Stimulated activated effector memory CD8-positive, alpha-beta T cell treated with anti-CD3 and anti-CD28 coated beads, Interleukin-12 subunit alpha, Interleukin-12 subunit beta, amount 100 ng/mL, for 72 hours (primary cell): ENCODE results near the gene NKIRAS1.

Experiments used
- ATAC-seq: fragments of 150-1000 bp; cut with Tn5 transposase; 2 replicates; pipeline ENCODE4 v1.10.0; 2021
- DNase-seq, 2 donors: peaks; one replicate each; pipeline ENCODE4 v3.0.0; 2021 to 2022; ENCODE audit warnings: low spot score in 2 of 2
- H3K27ac Mint-ChIP-seq: one replicate; pipeline ENCODE4 v1.8.0; 2022; ENCODE audit warnings: mild to moderate bottlenecking, mixed read lengths
- H3K36me3 Mint-ChIP-seq: one replicate; pipeline ENCODE4 v1.8.0; 2022; ENCODE audit warnings: mild to moderate bottlenecking, mixed read lengths
- H3K4me1 Mint-ChIP-seq: one replicate; pipeline ENCODE4 v1.8.0; 2022; ENCODE audit warnings: mixed read lengths
- H3K4me3 Mint-ChIP-seq: one replicate; pipeline ENCODE4 v1.8.0; 2022; ENCODE audit warnings: mild to moderate bottlenecking, mixed read lengths
- H3K9me3 Mint-ChIP-seq: one replicate; pipeline ENCODE4 v1.8.0; 2022; ENCODE audit warnings: mixed read lengths

The NKIRAS1 gene

DNA sequence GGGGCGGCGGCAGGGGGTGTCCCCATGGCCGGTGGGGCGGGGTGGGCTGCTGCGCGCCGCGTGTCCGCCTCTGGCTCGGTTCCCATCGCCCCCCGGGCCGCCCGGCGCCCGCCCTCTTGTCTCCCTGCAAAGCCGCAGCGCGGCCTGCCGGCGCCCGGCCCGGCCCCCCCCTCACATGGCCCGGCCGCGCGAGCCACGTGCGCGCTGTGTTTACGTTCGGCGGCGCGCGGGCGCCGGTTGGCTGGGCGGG lies 28.8 kb upstream of the NKIRAS1 start:
- peaks cover 37% of the 10 kb centered on the region for H3K36me3 Mint-ChIP-seq
- DNase-seq (no peak), ATAC-seq (no peak)
- H3K9me3 Mint-ChIP-seq, result no peaks in the 10 kb centered on the region
- peaks cover 41% of the 10 kb centered on the region for H3K4me1 Mint-ChIP-seq
- H3K27ac Mint-ChIP-seq, result peak overlapping the region; percentile 92
- H3K4me3 Mint-ChIP-seq, result peak overlapping the region; percentile 79

DNA sequence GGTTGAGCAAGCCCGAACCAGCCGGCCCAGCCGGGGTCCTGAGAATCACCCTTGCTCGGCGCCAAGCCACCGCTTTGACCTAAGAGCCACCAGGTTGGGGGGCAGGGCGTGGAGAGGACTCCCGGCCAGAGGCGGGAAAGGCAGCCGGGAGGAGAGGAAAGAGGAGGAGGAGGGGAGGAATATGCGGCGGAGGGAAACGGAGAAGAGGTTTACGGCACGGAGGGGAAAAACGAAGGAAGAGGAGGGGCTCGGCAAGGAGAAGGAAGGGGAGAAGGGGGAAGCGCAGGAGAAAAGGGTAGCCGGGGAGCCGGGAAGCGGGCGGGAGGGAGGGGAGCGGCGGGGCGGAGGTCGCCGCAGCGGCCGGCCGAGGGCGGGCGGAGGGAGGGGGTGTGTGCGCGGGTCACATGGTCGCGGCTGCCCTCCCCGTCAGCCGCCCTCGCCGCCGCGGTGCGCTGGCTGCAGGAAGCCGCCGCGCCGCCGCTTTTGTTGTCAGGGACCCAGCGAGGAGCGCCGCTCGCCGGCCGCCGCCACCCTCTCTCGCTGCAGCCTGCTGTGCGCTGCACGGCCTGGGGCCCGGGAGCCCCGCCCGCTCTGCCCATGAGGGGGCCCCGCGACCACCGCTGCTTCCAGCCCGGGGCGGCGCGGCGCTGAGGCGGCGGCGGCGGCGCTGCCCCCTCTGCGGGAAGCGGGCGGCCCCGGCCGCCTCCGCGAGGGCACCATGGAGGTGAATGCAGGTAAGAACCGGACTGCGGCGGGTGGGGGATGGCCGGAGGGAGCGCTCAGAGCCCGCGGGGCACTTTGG lies 28.3 kb upstream of the NKIRAS1 start, which contains the start of gene NR1D2:
Gene NR1D2 (plus strand): TSS at position 426 of the 802 bp plus-strand sequence. CDS start 293 bp downstream, at position 719.
- peaks cover 35% of the 10 kb centered on the region for H3K4me1 Mint-ChIP-seq
- DNase-seq, result peak; percentile 71 to 81
- H3K36me3 Mint-ChIP-seq, result peaks cover 37% of the 10 kb centered on the region
- ATAC-seq, result peak; percentile 74
- peak within 1 kb of the TSS; percentile 92 for H3K27ac Mint-ChIP-seq
- H3K4me3 Mint-ChIP-seq, result peak within 1 kb of the TSS; percentile 79
- H3K9me3 Mint-ChIP-seq, result no peaks in the 10 kb centered on the region

DNA sequence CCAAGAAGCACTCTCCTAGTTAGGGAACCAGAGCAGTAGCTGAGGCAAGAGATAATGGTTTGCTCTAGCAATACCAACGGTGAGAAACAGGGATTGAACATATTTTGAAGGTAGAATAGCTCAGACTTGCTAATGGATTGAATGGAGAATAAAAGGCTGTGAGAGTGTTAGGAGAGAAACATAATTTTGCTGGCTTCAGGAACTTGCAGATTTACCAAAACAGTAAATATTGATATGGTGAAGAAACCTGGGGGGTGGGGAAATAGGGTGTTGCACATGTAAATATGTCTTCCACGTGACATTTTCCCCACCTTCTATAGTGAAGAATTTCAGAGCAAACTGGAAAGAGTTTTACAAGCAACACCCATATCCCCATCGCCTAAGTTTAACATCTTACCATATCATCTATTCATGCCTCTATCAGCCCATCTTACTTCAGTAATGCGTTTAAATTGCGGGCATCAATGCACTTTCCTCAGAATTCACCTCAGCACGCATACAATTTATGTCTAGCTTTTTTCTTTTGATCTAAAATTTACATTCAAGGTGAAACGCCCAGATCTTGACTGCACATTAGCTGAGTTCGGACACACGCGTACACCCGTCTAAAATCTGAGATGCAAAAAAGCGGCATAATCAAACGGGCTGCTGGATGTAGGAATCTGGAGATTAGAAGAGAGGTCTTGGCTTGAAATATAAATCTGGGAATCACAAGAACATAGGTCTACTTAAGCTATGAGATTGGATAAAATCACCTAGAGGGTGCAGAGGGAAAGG lies 27.4 kb upstream of the NKIRAS1 start:
- H3K4me3 Mint-ChIP-seq, result peak overlapping the region; percentile 79
- ATAC-seq, result no peak
- H3K27ac Mint-ChIP-seq, result peak overlapping the region; percentile 90
- H3K36me3 Mint-ChIP-seq, result peaks cover 37% of the 10 kb centered on the region
- peaks cover 27% of the 10 kb centered on the region for H3K4me1 Mint-ChIP-seq
- no peak for DNase-seq
- no peaks in the 10 kb centered on the region for H3K9me3 Mint-ChIP-seq

DNA sequence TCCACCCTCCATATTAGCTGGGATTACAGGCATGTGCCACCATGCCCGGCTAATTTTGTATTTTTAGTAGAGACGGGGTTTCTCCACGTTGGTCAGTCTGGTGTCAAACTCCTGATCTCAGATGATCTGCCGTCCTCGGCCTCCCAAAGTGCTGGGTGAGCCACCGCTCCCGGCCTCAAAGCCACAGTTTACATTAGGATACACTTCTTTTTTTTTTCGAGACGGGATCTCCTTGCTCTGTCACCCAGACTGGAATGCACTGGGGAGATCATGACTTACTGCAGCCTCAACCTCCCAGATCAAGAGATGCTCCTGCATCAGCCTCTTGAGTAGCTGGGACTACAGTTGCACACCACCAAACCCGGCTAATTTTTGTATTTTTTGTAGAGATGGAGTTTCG lies 25.8 kb upstream of the NKIRAS1 start:
- Mint-ChIP-seq H3K9me3 (no peaks in the 10 kb centered on the region), H3K36me3 (peaks cover 29% of the 10 kb centered on the region), H3K4me3 (no peak overlapping the region), H3K4me1 (peaks cover 15% of the 10 kb centered on the region), H3K27ac (no peak overlapping the region)
- DNase-seq, result no peak
- no peak for ATAC-seq

DNA sequence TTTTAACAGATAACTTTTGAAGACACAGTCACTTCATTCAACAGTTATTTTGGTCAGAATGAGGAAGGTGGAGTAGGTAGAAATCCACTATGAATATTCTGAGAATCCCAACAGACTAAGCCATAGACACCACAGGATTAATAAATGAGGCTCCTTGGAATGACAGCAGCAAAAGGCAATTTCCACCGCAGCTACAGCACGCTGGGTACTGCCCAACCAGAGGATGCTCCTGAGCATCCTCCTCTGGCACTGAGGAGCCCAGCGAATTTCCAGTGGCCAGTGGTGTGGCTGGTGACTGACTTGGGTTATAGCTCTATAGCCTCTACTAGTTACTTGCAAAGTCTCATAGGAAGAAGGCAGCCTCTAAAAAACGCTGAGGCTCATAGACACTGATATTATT lies 24.6 kb upstream of the NKIRAS1 start:
- H3K36me3 Mint-ChIP-seq, result peaks cover 25% of the 10 kb centered on the region
- H3K9me3 Mint-ChIP-seq, result no peaks in the 10 kb centered on the region
- no peak overlapping the region for H3K27ac Mint-ChIP-seq
- H3K4me3 Mint-ChIP-seq, result no peak overlapping the region
- DNase-seq, result no peak
- peaks cover 8% of the 10 kb centered on the region for H3K4me1 Mint-ChIP-seq
- no peak for ATAC-seq

DNA sequence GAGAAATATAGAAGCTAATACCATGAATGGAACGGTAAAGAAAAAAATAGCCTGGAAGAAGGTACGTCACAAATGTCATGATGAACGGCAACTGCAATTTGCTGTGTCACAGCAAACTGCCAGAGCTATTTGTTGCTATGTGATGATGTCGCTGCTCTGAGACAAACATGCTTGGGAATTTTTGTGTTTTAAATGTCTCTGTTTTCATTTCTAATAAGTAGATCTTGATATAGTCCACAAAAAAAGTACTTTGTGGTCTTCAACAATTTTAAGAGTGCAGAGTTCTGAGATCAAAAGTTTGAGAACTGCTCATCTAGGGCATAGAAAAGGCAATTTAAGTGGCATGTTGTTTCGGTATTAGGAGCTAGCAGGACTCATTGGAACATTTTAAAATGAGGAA lies 24.0 kb upstream of the NKIRAS1 start:
- no peak for ATAC-seq
- Mint-ChIP-seq H3K9me3 (no peaks in the 10 kb centered on the region), H3K4me1 (peaks cover 8% of the 10 kb centered on the region), H3K4me3 (no peak overlapping the region), H3K27ac (no peak overlapping the region), H3K36me3 (peaks cover 18% of the 10 kb centered on the region)
- no peak for DNase-seq

DNA sequence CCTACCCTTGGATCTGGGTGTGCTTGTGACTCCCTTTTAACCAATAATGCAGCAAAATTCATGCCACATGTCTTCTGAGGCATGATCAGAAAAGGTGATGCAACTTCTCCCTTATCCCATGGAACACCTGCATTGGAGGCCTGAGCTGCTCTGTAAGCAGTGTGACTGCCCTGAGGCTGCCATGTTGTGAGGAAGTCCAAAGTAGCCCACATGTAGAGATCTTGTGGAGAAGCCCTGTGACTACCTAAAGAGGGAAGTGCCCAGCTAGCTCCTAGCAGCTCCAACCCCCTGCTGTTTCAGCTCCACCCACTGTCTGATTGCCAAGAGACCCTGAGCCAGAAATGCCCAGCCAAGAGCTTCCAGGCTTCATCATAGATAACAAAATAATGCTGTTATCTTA lies 21.9 kb upstream of the NKIRAS1 start:
- Mint-ChIP-seq H3K4me1 (no peaks in the 10 kb centered on the region), H3K9me3 (no peaks in the 10 kb centered on the region), H3K4me3 (no peak overlapping the region), H3K36me3 (peaks cover 6% of the 10 kb centered on the region), H3K27ac (no peak overlapping the region)
- ATAC-seq (no peak), DNase-seq (no peak)

DNA sequence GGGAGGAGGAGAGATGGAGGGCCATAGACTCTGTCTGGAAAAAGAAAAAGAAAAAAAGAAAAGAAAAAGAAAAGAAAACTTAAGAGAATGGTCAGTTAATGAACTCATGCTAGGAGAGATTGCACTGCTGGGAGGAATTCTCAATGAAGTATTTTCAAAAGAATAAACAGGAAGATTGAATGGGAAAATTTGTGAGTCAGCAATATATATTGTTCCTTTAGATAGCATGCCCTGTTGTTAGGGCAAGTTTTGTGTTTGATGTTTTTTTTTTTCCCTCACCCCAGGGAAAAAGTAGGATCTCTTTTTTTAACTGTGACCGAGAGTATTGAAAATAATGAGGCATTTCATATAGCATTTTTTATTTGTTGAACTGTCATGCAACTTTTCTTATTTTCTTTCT lies 20.5 kb upstream of the NKIRAS1 start:
- H3K9me3 Mint-ChIP-seq, result no peaks in the 10 kb centered on the region
- ATAC-seq (no peak), DNase-seq (no peak)
- no peaks in the 10 kb centered on the region for H3K4me1 Mint-ChIP-seq
- H3K27ac Mint-ChIP-seq, result no peak overlapping the region
- H3K4me3 Mint-ChIP-seq, result no peak overlapping the region
- peaks cover 6% of the 10 kb centered on the region for H3K36me3 Mint-ChIP-seq

DNA sequence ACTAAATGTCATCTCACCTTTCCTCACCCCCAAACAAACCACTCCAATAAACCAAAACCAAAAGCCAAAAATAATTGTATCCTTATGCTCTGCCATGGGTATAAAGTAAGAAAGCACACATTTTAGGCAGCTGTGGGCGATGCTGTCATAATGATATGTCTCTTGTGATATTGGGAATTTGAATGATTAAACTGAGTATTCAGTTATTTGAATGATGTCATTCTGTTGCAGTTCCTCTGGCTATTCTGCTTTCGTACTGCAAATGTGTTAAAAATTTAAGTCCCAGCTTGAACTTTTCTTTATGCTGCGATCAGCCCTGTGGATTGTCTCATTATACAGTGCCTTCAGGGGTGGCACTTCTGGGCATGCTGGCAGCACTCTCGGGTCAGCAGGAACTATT lies 17.5 kb upstream of the NKIRAS1 start:
- Mint-ChIP-seq H3K27ac (no peak overlapping the region), H3K36me3 (peaks cover 6% of the 10 kb centered on the region), H3K4me3 (no peak overlapping the region), H3K9me3 (no peaks in the 10 kb centered on the region), H3K4me1 (peaks cover 6% of the 10 kb centered on the region)
- DNase-seq, result no peak
- ATAC-seq, result no peak

DNA sequence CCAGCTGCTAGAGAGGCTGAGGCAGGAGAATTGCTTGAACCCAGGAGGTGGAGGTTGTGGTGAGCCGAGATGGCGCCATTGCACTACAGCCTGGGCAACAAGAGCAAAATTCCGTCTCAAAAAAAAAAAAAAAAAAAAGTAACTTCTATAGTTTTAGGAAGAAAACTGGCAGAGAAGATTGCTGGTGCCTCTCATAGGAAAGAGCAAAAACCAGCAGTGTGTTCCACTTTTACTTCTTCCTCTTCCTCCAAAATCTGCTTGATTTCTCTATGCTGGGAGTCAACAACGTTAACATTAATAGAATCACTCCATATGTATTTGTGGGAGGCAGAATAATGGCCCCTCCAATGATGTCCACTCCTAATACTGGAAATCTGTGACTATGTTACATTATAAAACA lies 15.8 kb upstream of the NKIRAS1 start:
- ATAC-seq (no peak), DNase-seq (no peak)
- Mint-ChIP-seq H3K4me3 (no peak overlapping the region), H3K27ac (no peak overlapping the region), H3K9me3 (no peaks in the 10 kb centered on the region), H3K36me3 (peaks cover 6% of the 10 kb centered on the region), H3K4me1 (peaks cover 6% of the 10 kb centered on the region)

DNA sequence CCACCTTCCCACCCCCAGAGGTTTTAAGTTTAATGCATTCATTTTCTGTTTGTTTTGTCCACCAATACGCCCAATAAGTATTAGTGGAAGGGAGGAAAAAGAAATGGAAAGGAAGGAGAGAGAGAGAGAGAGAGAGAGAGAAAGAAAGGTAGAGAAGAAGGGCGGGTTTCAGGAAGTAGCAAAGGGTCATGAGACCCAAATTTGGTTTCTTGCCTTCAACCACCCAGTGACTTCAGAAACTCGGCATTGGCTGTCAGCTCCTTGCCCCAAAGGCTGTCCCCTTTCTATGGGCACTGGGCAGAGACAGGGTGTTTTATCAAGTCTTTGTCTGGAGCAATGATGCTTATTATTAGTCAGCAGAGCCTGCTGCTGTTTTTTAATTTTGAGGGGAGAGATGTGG lies 14.8 kb upstream of the NKIRAS1 start:
- peaks cover 6% of the 10 kb centered on the region for H3K4me1 Mint-ChIP-seq
- no peak for DNase-seq
- H3K9me3 Mint-ChIP-seq, result no peaks in the 10 kb centered on the region
- H3K27ac Mint-ChIP-seq, result no peak overlapping the region
- H3K4me3 Mint-ChIP-seq, result no peak overlapping the region
- H3K36me3 Mint-ChIP-seq, result no peaks in the 10 kb centered on the region
- no peak for ATAC-seq

DNA sequence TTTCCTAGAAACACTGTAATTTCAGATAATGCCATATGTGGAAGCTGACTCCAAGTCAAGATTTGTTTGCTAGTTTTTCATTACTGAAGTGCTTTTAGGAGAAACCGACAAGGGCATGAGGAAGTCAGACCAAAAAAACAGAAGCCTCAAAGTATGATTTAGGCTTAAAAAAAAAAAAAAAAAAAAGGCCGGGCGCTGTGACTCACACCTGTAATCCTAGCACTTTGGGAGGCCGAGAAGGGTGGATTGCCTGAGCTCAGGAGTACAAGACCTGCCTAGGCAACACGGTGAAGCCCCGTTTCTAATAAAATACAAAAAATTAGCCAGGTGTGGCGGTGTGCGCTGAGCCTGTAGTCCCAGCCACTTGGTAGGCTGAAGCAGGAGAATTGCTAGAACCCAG lies 11.7 kb upstream of the NKIRAS1 start:
- Mint-ChIP-seq H3K4me3 (no peak overlapping the region), H3K9me3 (no peaks in the 10 kb centered on the region), H3K4me1 (peaks cover 6% of the 10 kb centered on the region), H3K36me3 (peaks cover 6% of the 10 kb centered on the region), H3K27ac (no peak overlapping the region)
- DNase-seq (no peak), ATAC-seq (no peak)

DNA sequence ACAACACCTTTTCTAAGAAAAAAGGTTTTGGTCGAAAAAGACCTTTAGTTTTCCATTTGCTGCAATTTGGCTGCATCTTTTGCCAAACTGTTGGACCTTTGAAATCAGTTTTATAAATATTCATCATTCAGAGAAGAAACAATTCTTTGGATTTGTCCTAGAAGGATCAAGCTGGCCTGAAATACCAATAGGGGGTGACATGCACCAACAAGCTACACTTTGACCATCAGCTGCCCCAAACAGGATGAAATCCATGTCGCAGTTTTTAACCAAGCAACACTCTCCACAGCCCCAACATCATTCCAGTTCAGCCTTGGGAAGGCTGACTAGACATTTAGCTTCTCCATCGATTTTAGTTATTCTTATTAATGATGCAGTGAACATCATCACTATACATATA lies 9.9 kb upstream of the NKIRAS1 start:
- H3K4me1 Mint-ChIP-seq, result peaks cover 6% of the 10 kb centered on the region
- peaks cover 21% of the 10 kb centered on the region for H3K36me3 Mint-ChIP-seq
- DNase-seq (no peak), ATAC-seq (no peak)
- H3K4me3 Mint-ChIP-seq, result no peak overlapping the region
- no peak overlapping the region for H3K27ac Mint-ChIP-seq
- no peaks in the 10 kb centered on the region for H3K9me3 Mint-ChIP-seq

DNA sequence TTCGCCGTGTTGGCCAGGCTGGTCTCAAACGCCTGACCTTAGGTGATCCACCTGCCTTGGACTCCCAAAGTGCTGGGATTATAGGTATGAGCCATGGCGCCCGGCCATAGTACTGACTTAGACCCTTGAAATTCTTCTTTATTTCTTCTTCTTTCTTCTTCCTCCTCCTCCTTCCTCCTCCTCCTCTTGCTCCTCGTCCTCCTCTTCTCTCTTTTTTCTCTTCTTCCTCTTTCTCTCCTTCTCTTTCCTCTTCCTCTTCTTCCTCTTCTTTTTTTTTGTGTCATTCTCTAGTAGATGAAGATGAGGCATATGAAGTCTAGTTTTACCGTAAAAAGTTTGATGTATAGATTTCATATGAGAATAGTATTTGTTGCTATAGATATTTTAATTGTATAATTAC lies 9.5 kb upstream of the NKIRAS1 start:
- Mint-ChIP-seq H3K36me3 (peaks cover 26% of the 10 kb centered on the region), H3K27ac (no peak overlapping the region), H3K4me3 (no peak overlapping the region), H3K4me1 (peaks cover 1% of the 10 kb centered on the region), H3K9me3 (no peaks in the 10 kb centered on the region)
- ATAC-seq, result no peak
- no peak for DNase-seq

DNA sequence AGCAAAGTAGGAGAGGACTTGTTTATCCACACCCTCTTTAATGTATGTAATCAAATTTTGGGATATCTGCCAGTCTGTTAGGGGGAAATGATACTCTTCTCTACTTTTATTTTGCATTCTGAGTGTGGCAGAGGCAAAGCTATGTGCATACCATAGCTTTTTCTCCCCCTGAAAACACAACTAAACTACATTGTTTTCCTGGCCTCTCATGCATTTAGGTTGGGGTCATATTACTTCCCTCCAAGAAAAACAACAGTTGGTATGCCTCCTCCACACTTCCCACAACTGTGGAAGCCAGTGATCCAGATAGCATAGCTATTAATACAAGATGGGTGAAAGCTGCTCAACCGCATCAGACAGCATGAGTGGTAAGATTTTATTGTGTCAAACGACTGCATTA lies 7.0 kb upstream of the NKIRAS1 start:
- H3K4me3 Mint-ChIP-seq, result no peak overlapping the region
- DNase-seq (no peak), ATAC-seq (no peak)
- H3K9me3 Mint-ChIP-seq, result no peaks in the 10 kb centered on the region
- H3K4me1 Mint-ChIP-seq, result peaks cover 16% of the 10 kb centered on the region
- H3K36me3 Mint-ChIP-seq, result peaks cover 51% of the 10 kb centered on the region
- H3K27ac Mint-ChIP-seq, result no peak overlapping the region

DNA sequence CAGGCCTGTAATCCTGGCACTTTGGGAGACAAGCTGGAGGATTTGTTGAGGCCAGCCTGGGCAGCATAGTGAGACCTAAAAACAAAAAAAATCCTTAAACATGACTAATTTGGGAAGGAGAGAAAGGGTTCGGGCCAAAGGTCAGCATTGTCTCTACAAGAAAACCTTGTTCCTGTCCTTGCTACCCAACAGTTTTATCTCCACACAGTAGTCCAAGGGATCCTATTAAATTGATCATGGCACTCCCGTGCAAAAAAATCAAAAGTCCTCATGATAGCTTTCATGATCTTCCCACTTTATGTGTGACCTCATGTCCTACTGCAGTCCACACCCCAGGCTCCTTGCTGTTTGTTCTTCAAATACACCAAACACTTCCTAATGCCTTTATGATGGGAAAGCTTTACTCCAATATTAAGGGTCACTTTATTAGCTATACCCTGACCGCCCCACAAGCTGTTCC lies 4.3 kb upstream of the NKIRAS1 start:
- no peak overlapping the region for H3K27ac Mint-ChIP-seq

More for the DNA sequence above, 4.3 kb upstream of the NKIRAS1 start:
- Mint-ChIP-seq H3K4me1 (peaks cover 26% of the 10 kb centered on the region), H3K4me3 (no peak overlapping the region), H3K9me3 (no peaks in the 10 kb centered on the region), H3K36me3 (peaks cover 75% of the 10 kb centered on the region)
- ATAC-seq (no peak), DNase-seq (no peak)
